LNCaP clone FGC (cell line): ENCODE data around the gene SLC41A2.

Experiments used
- DNase-seq: peaks from one replicate; pipeline ENCODE4 v3.0.0-alpha.2; 2011; ENCODE audit warnings: low read depth
- H3K4me3 ChIP-seq: 2 replicates; pipeline ENCODE4 v1.5.1; 2011; ENCODE audit warnings: mild to moderate bottlenecking, low read depth, low read length, control low read depth
- TF ChIP-seq, protein P1 (sequence below): IDR thresholded peaks from 2 replicates; pipeline ENCODE4 v1.5.1; 2012; ENCODE audit warnings: mild to moderate bottlenecking; ENCODE audit not compliant: control insufficient read depth, insufficient read depth; ENCODE audit errors: extremely low read depth

The SLC41A2 gene

DNA sequence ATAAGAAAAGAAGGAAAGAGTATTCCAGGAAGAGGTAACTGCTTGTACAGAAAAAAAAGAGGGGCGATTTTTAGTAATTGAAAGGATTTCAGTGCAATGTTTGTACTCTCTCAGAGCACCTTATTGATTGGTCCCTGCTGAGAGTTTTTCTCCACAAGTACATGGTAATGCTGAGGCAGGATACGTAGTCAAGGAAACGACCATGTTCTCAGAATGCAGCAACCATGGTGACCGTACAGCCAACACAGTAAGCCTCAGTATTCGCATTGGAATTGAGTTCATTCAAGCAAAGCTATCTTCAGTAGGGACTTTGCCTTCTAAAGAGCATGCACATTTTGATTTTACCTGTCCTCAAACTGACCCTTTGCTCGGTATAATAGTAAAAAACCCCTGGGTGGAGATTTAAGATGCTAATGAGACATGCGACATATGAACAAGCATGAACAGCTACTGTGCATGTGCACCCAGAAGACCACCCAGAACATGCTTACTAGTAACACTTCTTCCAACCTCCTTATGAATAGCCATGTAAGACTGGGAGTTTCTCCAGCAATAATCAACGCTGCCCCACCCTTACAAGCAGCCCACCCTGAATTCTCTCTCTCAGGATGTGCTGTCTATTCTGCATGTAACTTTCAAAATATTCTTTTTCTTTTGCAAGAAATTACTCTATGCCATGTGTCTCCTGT is 6.2 kb upstream of the SLC41A2 start:
- no peak for DNase-seq
- TF ChIP-seq, protein P1, sequence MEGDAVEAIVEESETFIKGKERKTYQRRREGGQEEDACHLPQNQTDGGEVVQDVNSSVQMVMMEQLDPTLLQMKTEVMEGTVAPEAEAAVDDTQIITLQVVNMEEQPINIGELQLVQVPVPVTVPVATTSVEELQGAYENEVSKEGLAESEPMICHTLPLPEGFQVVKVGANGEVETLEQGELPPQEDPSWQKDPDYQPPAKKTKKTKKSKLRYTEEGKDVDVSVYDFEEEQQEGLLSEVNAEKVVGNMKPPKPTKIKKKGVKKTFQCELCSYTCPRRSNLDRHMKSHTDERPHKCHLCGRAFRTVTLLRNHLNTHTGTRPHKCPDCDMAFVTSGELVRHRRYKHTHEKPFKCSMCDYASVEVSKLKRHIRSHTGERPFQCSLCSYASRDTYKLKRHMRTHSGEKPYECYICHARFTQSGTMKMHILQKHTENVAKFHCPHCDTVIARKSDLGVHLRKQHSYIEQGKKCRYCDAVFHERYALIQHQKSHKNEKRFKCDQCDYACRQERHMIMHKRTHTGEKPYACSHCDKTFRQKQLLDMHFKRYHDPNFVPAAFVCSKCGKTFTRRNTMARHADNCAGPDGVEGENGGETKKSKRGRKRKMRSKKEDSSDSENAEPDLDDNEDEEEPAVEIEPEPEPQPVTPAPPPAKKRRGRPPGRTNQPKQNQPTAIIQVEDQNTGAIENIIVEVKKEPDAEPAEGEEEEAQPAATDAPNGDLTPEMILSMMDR = no peak
- H3K4me3 ChIP-seq = no peak overlapping the region

DNA sequence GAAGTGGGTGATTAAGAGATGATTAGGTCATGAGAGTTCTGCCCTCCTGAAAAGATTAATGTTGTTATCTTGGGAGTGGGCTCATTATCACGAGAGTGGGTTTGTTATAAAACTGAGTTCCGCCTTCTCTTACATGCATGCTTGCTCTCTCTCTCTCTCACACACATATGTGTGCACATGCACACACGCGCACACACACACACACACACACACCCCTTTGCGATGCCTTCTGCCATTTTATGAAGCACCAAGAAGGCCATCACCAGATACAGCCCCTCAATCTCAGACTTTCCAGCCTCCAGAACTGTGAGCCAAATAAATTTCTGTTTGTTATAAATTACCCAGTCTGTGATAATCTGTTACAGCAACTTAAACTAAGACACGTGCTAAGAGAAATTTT is 5.7 kb upstream of the SLC41A2 start:
- no peak overlapping the region for H3K4me3 ChIP-seq
- DNase-seq = no peak
- TF ChIP-seq, protein P1 = no peak

DNA sequence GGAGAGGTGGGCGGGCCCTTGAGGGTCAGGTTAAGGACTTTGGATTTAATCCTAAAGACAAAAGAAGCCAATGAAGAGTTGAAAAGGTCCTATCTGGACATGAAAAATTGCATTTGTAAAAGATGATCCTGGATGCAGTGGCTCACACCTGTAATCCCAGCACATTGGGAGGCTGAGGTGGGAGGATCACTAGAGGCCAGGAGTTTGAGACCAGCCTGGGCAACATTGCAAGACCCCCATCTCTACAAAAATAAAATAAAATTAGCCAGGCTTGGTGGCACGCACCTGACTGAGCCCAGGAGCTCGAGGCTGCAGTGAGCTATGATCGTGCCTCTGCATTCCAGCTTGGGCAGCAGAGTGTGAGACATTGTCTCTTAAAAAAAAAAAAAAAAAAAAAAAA is 2.4 kb upstream of the SLC41A2 start:
- no peak for DNase-seq
- TF ChIP-seq, protein P1 = no peak
- no peak overlapping the region for H3K4me3 ChIP-seq

DNA sequence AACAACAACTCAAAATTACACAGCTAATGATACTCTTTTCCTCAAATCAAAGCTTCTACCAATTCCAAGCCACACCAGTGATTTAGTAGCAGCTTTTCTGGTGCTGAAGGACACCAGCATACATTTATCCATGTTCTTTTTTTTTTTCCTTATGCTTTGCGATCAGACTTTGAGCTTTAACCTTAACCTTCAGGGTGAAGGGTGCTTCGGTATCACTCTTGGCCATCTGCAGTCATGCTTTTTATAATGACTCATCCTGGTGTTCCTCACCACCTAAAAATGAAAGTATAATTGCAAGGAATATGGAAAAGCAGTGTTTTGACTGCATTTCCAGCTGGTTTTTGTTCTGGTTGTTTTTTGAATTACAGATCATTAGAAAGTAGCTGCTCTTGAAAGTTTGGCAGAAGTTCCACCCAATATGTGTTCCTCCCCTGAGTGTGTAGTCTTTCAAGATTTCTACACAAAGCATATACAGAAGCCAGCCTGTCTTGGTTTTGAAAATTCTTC is 1.3 kb upstream of the SLC41A2 start:
- DNase-seq = no peak
- TF ChIP-seq, protein P1 = no peak
- H3K4me3 ChIP-seq = no peak overlapping the region

DNA sequence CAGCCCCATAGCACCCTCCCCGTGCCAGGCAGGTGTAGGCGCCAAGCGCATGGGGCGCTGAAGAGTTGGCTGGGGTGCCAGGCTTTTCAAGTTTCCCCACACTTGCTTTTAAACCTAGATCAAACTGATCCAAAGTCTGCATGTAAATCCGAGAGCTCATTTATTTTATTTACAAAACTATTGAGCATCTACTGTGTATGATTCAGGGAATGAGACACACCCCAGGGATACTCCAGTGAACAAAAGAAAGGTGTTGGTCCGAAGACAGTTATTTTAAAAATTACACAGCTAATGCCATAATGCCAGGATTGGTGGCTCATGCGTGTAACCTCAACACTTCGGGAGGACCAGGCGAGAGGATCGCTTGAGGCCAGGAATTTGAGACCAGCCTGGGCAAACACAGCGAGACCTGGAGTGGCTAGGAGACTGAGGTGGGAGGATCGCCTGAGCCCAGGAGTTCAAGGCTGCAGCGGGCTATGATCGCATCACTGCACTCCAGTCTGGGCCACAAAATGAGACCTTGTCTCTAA is 780 bp upstream of the SLC41A2 start:
- no peak for DNase-seq
- H3K4me3 ChIP-seq = peak overlapping the region; percentile 63
- TF ChIP-seq, protein P1 = peak; percentile 20; the same call in 1 of the 2 replicates

DNA sequence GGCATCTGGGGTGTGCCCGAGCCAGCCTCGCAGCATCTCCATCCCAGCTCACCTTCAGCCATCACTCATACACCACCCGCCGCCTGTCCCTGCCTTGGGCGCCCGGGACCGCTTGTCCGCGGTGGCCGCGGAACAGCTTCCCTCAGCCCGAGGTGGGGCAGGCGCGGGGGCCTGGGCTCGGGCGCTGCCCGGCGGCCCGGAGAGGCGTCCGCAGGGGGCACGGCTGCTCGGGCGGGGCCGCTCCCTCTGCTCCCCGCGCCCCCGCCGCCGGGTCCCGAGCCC is 430 bp downstream of the SLC41A2 start:
- no peak for DNase-seq
- TF ChIP-seq, protein P1 = no peak
- H3K4me3 ChIP-seq = peak overlapping the region; percentile 63
